HG03025 (cell line): ENCODE measurements around the gene CARD8.
"Not testable (repeated sequence)": the region's sequence is repeated elsewhere in the genome, so short reads cannot be mapped to it uniquely, and the experiment has no call there.

Experiments used
- ATAC-seq: cut with Tn5 transposase; IDR thresholded peaks from one replicate; pipeline ENCODE4 v1.9.1; 2021; ENCODE audit warnings: mild to moderate bottlenecking, moderate library complexity; ENCODE audit not compliant: unreplicated experiment, low FRiP score

The CARD8 gene

GRCh38 chr19:48265326-48265725 is 9.6 kb upstream of the CARD8 start:
- not testable (repeated sequence) for ATAC-seq

GRCh38 chr19:48260359-48260714 is 4.6 kb upstream of the CARD8 start:
- ATAC-seq, result not testable (repeated sequence)

GRCh38 chr19:48258992-48259391 is 3.3 kb upstream of the CARD8 start:
- ATAC-seq, result not testable (repeated sequence)

GRCh38 chr19:48258350-48258749 is 2.6 kb upstream of the CARD8 start:
- no peak for ATAC-seq

GRCh38 chr19:48254529-48254970 is 1.2 kb downstream of the CARD8 start:
- no peak for ATAC-seq

GRCh38 chr19:48253999-48254398 is 1.7 kb downstream of the CARD8 start:
- ATAC-seq, result no peak

- no peak for ATAC-seq
These were observed 3.1 kb downstream of the CARD8 start for GRCh38 chr19:48252609-48253008.

GRCh38 chr19:48250290-48251025 is 5.3 kb downstream of the CARD8 start:
- ATAC-seq, result no peak

- no peak for ATAC-seq
These were observed 6.2 kb downstream of the CARD8 start for GRCh38 chr19:48249502-48250014.

GRCh38 chr19:48248081-48248833 is 7.5 kb downstream of the CARD8 start:
- ATAC-seq, result no peak

GRCh38 chr19:48247212-48247611 is 8.5 kb downstream of the CARD8 start:
- ATAC-seq, result no peak

GRCh38 chr19:48246101-48246500 is 9.6 kb downstream of the CARD8 start:
- ATAC-seq, result no peak

- no peak for ATAC-seq
These were observed 11.4 kb downstream of the CARD8 start for GRCh38 chr19:48244281-48244680.

- not testable (repeated sequence) for ATAC-seq
These were observed 13.9 kb downstream of the CARD8 start for GRCh38 chr19:48241771-48242170.

- no peak for ATAC-seq
These were observed 16.1 kb downstream of the CARD8 start for GRCh38 chr19:48239582-48240141.

GRCh38 chr19:48239120-48239519 is 16.6 kb downstream of the CARD8 start:
- no peak for ATAC-seq

- ATAC-seq, result no peak
These were observed 18.7 kb downstream of the CARD8 start for GRCh38 chr19:48237057-48237456.

- ATAC-seq, result no peak
These were observed 25.1 kb downstream of the CARD8 start for GRCh38 chr19:48230555-48231129.

- ATAC-seq, result no peak
These were observed 34.1 kb downstream of the CARD8 start for GRCh38 chr19:48221628-48222027.

- ATAC-seq, result not testable (repeated sequence)
These were observed 34.9 kb downstream of the CARD8 start for GRCh38 chr19:48220784-48221183.

- ATAC-seq, result no peak
These were observed 36.7 kb downstream of the CARD8 start for GRCh38 chr19:48218997-48219396.
